ENCODE measurements around the gene PNN.
A peak's percentile ranks its signal among the peaks of the same experiment; 100 is the strongest.
"Not testable (repeated sequence)": the region's sequence is repeated elsewhere in the genome, so short reads cannot be mapped to it uniquely, and the experiment has no call there.

PNN gene

GRCh38 chr14:39181026-39181692, 6.1 kb downstream of the PNN start:
- DNase-seq (ENCODE audit: low read depth): no peak

- no peak for DNase-seq (ENCODE audit: low read depth)
Observed at GRCh38 chr14:39181693-39182047, 6.6 kb downstream of the PNN start.

GRCh38 chr14:39182770-39183684, 8.0 kb downstream of the PNN start:
- DNase-seq (ENCODE audit: low read depth): no peak

DNA sequence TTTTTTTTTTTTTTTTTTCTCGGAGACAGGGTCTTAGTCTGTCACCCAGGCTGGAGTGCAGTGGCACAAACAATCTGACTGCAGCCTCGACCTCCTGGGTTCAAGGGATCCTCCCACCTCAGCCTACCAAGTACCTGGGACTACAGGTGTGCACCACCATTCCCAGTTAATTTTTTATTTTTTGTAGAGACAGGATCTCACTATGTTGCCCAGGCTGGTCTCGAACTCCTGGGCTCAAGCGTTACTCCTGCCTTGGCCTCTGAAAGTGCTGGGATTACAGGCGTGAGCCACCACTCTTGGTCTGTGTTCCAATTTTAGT, 8.6 kb downstream of the PNN start:
- DNase-seq (ENCODE audit: low read depth): not testable (repeated sequence)

DNA sequence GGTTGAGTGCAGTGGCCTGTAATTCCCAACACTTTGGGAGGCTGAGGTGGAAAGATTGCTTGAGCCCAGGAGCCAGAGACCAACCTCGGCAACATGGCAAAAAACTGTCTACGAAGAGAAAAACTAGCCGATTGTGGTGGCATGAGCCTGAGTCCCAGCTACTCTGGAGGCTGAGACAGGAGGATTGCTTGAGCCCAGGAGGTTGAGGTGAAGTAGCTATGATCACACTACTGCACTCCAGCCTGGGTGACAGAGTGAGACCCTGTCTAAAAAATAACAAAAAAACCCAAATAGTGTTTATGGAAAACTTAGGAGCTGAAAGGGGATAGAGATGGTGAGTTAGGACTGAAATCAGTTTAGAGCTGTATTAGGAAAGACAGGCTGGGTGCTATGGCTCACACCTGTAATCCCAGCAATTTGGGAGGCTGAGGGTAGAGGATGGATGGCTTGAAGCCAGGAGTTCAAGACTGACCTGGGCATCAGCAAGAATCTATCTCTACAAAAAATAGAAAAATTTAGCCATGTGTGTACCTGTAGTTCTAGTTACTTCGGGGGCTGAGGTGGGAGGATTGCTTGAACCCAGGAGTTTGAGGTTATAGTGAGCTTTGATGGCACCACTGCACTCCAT, 9.7 kb downstream of the PNN start:
- no peak for DNase-seq (ENCODE audit: low read depth)

DNA sequence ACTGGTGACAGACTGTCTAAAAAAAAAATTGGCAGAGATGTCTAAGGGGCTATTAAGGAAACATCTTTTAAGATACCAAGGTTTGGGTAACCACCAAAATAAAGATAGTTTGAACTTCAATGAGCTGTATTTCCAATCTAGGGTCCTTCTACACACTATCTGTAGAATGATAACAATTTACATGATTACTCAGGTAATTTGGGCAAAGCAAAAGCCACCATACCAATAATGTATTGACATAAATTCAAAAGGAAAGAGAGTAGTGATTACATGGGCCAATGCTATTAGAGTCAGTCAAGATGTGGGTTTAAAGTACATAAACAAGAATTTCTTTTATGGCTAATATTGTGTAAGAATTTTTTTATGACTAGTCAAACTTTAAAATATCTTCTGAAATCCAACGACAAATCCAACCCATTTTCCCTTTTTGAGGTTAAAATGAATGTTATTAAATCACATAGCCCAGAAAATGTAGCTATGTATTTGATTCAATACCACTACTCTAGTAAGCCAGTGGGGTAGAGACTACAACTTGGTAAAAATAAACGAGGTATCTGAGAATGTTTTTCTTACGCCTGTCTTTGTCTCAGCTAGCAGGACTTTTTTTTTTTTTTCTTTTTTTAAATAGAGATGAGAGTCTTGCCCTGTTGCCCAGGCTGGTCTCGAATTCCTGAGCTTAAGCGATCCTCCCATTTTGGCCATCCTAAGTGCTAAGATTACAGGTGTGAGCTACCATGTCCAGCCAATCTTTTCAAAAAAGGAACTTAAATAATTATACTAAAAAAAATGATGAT, 10.4 kb downstream of the PNN start:
- no peak for DNase-seq (ENCODE audit: low read depth)

DNA sequence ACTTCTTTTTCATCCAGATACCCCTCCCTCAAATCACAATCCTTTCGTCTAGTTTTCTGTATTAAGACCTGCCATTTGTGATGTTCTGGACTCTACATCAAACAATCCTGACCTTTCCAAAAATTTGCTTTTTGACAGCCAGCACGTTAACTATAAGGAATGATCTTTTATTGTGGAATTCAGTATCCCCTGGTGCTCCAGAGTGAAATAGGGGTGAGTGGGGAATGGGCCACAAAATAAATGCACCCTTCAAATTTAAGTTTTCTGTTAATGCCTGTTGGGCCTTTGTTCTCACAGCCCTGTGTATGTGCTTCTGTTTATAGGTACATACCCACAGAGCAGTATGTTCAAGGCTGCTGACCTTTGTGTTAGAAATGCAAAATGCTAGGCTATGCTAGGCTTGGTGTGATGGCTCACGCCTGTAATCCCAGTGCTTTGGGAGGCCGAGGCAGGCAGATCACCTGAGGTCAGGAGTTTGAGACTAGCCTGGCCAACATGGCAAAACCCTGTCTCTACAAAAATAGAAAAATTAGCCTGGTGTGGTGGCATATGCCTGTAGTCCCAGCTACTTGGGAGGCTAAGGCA, 12.0 kb downstream of the PNN start:
- DNase-seq (ENCODE audit: low read depth): no peak

- no peak for DNase-seq (ENCODE audit: low read depth)
Observed at GRCh38 chr14:39203659-39204606, 28.9 kb downstream of the PNN start.

GRCh38 chr14:39207430-39207829, 32.4 kb downstream of the PNN start:
- not testable (repeated sequence) for DNase-seq (ENCODE audit: low read depth)

DNA sequence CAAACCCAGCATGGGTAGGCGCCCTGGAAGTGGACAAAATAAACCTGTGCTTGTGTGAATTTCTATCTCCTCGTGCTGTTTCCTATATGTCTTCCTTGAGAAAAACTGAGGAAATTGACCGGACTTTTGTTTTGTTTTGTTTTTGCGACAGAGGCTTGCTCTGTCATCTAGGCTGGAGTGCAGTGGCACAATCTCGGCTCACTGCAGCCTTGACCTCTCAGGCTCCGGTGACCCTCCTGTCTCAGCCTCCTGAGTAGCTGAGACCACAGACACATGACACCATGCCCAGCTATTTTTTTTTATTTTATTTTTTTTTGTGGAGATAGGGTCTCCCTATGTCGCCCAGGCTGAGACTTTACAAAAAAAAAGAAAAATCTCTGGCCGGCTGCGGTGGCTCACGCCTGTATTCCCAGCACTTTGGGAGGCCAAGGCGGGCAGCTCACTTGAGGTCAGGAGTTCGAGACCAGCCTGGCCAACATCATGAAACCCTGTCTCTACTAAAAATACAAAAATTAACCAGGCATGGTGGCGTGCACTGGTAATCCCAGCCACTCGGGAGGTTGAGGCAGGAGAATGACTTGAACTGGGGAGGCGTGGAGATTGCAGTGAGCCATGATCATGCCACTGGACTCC, 36.2 kb downstream of the PNN start:
- no peak for DNase-seq (ENCODE audit: low read depth)

DNA sequence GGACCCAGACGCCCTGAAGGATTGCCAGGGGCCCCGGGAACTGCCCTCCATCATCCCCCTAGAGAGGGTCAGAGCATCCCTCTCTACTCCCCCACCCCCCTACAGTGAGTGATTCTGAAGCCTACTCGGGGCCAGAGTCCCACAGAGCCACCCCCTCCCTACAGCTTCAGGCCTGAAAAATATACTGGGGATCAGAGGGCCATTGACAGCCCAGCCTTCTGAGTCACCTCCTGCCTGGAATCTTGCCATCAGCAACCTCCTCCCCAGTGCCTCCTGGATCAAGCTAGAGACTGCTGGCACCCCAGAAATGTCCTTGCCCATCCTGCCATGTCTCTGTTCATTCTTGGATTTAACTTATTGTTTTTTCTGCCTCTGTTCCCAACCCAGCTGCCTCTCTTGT, 37.0 kb downstream of the PNN start:
- DNase-seq (ENCODE audit: low read depth): no peak

GRCh38 chr14:39212693-39213092, 37.6 kb downstream of the PNN start:
- DNase-seq (ENCODE audit: low read depth): no peak

DNA sequence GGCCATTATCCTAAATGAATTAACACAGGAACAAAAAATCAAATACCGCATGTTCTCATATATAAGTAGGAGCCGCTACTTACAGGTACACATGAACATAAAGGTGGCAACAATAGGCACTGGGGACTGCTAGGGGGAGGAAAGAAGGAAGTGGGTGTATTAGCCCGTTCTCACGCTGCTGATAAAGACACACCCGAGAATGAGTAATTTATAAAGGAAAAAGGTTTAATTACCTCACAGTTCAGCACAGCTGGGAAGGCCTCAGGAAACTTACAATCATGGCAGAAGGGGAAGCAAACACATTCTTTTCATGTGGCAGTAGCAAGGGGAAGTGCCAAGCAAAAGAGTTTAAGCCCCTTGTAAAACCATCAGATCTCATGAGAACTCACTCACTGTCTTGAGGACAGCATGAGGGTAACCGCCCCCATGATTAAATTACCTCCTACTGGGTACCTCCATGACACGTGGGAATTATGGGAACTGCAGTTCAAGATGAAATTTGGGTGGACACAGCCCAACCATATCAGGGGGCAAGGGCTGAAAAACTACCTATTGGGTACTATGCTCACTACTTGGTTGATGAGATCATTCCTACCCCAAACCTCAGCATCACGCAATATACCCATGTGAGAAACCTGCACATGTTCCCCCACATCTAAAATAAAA, 42.3 kb downstream of the PNN start:
- DNase-seq (ENCODE audit: low read depth): no peak

DNA sequence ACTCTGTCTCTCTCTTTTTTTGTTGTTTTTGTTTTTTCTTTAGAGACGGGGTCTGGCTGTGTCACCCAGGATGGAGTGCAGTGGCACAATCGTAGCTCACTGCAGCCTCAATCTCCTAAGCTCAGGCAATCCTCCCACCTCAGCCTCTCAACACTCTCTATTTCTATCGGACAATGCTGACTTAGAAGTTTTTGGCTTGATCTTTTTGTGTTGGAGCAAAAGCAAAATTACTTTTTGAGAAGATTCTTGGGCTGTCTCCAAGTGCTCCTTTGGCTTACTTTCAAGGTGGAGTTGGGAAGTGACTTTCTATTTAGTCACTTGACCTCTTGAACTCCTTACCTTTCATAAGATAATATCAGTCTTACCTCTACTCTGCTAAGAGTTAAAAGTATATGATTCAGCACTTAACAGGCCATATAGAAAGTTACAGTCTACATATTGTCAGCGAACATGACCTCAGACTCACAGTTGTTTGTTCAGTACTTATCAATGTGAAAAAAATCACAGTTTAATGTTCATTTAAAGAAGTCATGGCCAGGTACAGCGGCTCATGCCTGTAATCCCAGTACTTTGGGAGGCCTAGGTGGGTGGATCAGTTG, 43.2 kb downstream of the PNN start:
- DNase-seq (ENCODE audit: low read depth): no peak

GRCh38 chr14:39219075-39219499, 44.0 kb downstream of the PNN start:
- no peak for DNase-seq (ENCODE audit: low read depth)

DNA sequence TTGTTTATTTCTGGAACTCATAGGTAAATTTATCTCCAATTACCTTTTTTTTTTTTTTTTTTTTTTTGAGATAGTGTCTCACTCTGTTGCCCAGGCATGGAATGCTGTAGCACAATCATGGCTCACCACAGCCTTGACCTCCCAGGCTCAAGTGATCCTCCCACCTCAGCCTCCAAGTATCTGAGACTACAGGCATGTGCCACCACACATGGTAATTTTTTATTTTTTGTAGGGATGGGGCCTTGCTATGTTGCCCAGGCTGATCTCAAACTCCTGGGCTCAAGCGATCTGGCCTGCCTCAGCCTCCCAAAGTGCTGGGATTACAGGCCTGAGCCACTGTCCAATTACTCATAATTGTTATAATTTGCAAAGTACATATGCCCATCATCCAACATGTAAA, 45.4 kb downstream of the PNN start:
- not testable (repeated sequence) for DNase-seq (ENCODE audit: low read depth)

- no peak for DNase-seq (ENCODE audit: low read depth)
Observed at GRCh38 chr14:39228044-39228443, 53.0 kb downstream of the PNN start.

DNA sequence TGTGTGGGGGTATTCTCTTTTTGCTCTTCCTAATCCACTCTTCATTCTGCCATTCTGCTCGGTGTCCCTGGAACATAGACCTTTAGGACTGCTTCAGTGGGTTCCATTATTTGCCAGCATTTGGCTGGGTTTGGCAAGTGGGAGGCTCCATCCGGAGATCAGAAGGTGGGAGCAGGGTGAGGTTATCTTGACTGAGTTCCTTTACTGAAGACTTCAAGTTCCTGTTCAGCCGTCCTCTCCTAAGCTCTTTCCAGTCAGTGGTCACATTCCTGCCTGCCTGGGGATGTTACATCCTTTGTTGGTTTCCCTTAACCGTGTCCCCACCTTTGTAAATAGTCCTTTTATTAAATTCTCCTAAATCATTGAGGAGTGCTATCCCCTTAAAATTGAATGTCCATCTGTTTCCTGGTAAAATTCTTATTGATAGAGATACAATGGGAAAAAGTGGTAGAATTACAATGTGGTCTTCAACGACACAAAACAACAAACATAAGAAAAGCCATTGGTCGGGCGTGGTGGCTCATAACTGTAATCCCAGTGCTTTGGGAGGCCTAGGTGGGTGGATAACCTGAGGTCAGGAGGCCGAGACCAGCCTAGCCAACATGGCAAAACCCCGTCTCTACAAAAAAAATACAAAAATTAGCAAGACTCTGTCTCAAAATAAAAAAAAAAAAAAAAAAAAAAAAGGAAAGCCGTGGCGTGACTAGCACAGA, 53.6 kb downstream of the PNN start:
- no peak for DNase-seq (ENCODE audit: low read depth)

- peak; percentile 2 for DNase-seq (ENCODE audit: low read depth)
Observed at GRCh38 chr14:39229222-39229543, 54.1 kb downstream of the PNN start.

Measured in stimulated activated CD8-positive, alpha-beta memory T cell treated with anti-CD3 and anti-CD28 coated beads, Interleukin-15, amount 100 ng/mL, for 1 hour (primary cell).